ENCODE results near the gene MARVELD2. TPM values are rescaled to one million over a fixed set of nuclear protein-coding genes. Genes with fewer than 3 reads are reported as not detected.
A peak's percentile ranks its signal among the peaks of the same experiment; 100 is the strongest.

The MARVELD2 gene
- total and polyA plus RNA-seq, 2 of the 13 experiments (the other 11 are each of a cell fraction or from before 2014, with no cell fraction given) = 11.1 to 15.4 TPM

DNA sequence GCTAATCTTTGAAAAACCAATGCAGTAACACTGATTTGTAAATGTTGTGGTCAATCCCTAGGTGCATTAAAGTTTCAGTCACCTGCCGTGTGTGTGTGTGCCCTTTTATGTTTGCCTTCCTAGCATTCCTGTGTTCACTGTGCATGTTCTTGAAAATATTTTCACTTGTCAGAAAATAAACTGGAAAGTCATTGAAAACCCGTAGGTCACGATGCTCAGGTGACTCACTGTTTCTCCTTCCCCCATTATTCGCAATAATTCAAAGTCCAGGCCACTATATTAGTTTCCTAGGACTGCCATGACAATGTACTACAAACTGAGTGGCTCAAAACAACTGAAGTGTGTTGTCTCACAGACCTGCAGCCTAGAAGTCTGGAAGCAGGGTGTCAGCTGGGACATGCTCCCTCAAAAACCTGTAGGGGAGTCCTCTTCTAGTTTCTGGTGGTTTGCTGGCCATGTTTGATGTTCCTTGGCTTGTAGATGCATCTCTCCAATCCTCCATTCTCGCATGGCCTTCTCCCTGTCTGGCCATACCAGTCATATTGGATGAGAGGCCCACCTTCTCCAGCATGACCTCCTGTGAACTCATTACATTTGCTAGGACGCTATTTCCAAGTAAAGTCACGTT lies 29.3 kb downstream of the MARVELD2 start (continued):
- TF ChIP-seq TBX2 (CRISPR knock-in tag; IDR thresholded peaks at IDR 0.05; ENCODE audit: borderline replicate concordance) = peak; percentile 36; the same call in 1 of the 2 replicates
- TF ChIP-seq, protein P1, sequence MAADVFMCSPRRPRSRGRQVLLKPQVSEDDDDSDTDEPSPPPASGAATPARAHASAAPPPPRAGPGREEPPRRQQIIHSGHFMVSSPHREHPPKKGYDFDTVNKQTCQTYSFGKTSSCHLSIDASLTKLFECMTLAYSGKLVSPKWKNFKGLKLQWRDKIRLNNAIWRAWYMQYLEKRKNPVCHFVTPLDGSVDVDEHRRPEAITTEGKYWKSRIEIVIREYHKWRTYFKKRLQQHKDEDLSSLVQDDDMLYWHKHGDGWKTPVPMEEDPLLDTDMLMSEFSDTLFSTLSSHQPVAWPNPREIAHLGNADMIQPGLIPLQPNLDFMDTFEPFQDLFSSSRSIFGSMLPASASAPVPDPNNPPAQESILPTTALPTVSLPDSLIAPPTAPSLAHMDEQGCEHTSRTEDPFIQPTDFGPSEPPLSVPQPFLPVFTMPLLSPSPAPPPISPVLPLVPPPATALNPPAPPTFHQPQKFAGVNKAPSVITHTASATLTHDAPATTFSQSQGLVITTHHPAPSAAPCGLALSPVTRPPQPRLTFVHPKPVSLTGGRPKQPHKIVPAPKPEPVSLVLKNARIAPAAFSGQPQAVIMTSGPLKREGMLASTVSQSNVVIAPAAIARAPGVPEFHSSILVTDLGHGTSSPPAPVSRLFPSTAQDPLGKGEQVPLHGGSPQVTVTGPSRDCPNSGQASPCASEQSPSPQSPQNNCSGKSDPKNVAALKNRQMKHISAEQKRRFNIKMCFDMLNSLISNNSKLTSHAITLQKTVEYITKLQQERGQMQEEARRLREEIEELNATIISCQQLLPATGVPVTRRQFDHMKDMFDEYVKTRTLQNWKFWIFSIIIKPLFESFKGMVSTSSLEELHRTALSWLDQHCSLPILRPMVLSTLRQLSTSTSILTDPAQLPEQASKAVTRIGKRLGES (CRISPR knock-in tag; IDR thresholded peaks at IDR 0.05; ENCODE audit: borderline replicate concordance) = no peak
- TF ChIP-seq ZSCAN9 (CRISPR knock-in tag; IDR thresholded peaks at IDR 0.05; ENCODE audit: borderline replicate concordance) = no peak
- TF ChIP-seq, protein P2, sequence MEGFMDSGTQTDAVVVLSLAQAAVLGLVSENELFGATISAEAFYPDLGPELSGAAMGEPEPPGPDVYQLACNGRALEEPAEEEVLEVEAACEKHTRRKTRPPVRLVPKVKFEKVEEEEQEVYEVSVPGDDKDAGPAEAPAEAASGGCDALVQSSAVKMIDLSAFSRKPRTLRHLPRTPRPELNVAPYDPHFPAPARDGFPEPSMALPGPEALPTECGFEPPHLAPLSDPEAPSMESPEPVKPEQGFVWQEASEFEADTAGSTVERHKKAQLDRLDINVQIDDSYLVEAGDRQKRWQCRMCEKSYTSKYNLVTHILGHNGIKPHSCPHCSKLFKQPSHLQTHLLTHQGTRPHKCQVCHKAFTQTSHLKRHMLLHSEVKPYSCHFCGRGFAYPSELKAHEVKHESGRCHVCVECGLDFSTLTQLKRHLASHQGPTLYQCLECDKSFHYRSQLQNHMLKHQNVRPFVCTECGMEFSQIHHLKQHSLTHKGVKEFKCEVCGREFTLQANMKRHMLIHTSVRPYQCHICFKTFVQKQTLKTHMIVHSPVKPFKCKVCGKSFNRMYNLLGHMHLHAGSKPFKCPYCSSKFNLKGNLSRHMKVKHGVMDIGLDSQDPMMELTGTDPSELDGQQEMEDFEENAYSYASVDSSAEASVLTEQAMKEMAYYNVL (CRISPR knock-in tag; IDR thresholded peaks at IDR 0.05; ENCODE audit: borderline replicate concordance) = 0 out of 2 replicates have a peak, but pooled peaks have one; percentile 43
- TF ChIP-seq ZMAT3 (CRISPR knock-in tag; conservative IDR thresholded peaks at IDR 0.05) = no peak
- TF ChIP-seq ZBTB44 (CRISPR knock-in tag; IDR thresholded peaks at IDR 0.05) = no peak
- TF ChIP-seq ZNF773 (CRISPR knock-in tag; IDR thresholded peaks at IDR 0.05; ENCODE audit: borderline replicate concordance) = no peak
- TF ChIP-seq, protein P3, sequence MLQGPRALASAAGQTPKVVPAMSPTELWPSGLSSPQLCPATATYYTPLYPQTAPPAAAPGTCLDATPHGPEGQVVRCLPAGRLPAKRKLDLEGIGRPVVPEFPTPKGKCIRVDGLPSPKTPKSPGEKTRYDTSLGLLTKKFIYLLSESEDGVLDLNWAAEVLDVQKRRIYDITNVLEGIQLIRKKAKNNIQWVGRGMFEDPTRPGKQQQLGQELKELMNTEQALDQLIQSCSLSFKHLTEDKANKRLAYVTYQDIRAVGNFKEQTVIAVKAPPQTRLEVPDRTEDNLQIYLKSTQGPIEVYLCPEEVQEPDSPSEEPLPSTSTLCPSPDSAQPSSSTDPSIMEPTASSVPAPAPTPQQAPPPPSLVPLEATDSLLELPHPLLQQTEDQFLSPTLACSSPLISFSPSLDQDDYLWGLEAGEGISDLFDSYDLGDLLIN (CRISPR knock-in tag; IDR thresholded peaks at IDR 0.05; ENCODE audit: borderline replicate concordance) = no peak
- TF ChIP-seq, protein P4, sequence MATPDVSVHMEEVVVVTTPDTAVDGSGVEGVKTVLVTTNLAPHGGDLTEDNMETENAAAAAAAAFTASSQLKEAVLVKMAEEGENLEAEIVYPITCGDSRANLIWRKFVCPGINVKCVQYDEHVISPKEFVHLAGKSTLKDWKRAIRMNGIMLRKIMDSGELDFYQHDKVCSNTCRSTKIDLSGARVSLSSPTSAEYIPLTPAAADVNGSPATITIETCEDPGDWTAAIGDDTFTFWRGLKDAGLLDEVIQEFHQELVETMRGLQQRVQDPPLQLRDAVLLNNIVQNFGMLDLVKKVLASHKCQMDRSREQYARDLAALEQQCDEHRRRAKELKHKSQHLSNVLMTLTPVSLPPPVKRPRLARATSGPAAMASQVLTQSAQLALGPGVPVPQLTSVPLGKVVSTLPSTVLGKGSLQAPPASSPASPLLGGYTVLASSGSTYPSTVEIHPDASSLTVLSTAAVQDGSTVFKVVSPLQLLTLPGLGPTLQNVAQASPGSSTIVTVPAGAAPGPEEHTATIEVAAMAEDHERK (CRISPR knock-in tag; IDR thresholded peaks at IDR 0.05; ENCODE audit: low read depth) = no peak
- no peak for TF ChIP-seq DR1 (CRISPR knock-in tag; IDR thresholded peaks at IDR 0.05)
- TF ChIP-seq ZNF414 (CRISPR knock-in tag; IDR thresholded peaks at IDR 0.05) = 0 out of 2 replicates have a peak, but pooled peaks have one; percentile 28

All from HepG2 (cell line).